Anterior cingulate cortex (tissue), 58 donors: ENCODE results near the gene MAGI1.
A peak's percentile ranks its signal among the peaks of the same experiment; 100 is the strongest.
"Not testable (repeated sequence)": the region's sequence is repeated elsewhere in the genome, so short reads cannot be mapped to it uniquely, and the experiment has no call there.

Experiments
- DNase-seq, 58 donors: peaks; one replicate each; lab custom pipeline; 2025; lab: John Stamatoyannopoulos, UW

MAGI1 gene

GRCh38 chr3:65914740-65915367 lies 123.9 kb downstream of the MAGI1 start:
- peak in 1 of 58 donors; percentile 1 for DNase-seq

- peak in 10 of 58 donors; percentile 0 to 29 (median 4) for DNase-seq
Measured at GRCh38 chr3:65914032-65914739, 124.5 kb downstream of the MAGI1 start.

DNA sequence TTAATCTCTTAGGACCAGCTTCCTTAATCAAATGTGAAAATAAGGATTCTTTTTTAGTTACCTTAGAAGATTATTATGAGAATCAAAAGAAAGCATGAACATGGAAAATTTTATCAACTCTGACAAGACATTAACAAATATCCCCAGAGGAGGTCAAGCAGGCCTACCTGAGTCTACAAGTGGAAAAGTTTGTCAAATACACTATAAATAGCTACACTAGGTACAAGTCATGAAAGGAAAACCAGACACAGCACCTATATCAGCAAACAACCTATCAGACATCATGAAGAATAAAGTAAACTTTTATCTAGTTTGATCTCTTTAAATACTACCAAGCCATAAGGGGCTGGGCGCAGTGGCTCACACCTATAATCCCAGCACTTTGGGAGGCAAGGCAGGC lies 126.1 kb downstream of the MAGI1 start:
- no peak for DNase-seq

GRCh38 chr3:65908588-65908987 lies 130.1 kb downstream of the MAGI1 start:
- no peak for DNase-seq

DNA sequence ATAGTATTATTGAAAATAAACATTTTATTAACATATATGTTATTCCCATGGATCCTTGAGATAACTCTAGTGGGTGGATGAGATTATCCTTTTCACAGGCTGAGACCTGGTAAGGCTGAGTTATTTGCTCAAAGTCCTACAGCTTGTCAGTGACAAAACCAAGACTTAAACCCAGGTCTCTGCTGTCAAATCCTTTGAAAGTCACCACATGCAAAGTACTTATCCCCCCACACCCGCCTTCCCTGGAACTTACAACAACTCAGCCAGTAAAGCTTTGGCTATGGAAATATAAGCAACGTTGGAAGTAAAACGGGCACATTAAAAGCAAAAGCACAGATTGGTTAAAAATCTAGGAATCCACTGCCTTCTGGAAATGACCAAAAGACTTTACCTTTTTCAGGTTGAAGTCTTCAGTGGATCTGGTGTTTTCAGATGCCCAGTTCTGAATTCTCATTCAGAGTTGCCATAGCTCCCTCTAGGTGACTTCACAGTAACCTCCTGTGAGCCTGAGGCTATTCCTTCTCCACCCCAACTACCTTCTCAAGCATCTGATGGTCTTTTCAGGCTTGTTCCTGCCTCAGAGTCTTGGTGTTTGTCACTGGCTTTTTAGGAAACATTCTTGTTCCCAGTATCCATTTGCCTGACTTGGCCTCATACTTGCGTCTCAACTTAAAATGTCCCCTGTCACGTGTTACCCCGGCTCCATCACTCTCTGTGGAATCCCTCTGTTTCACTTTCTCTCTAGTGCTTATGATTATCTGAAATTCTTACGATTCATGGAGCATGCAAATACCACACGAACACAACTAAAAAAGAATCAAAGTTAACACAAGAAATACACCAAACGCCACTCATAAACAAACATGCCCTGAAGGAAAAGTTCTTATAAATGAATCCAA lies 131.2 kb downstream of the MAGI1 start:
- no peak for DNase-seq

GRCh38 chr3:65905771-65906170 lies 132.9 kb downstream of the MAGI1 start:
- DNase-seq, result no peak

DNA sequence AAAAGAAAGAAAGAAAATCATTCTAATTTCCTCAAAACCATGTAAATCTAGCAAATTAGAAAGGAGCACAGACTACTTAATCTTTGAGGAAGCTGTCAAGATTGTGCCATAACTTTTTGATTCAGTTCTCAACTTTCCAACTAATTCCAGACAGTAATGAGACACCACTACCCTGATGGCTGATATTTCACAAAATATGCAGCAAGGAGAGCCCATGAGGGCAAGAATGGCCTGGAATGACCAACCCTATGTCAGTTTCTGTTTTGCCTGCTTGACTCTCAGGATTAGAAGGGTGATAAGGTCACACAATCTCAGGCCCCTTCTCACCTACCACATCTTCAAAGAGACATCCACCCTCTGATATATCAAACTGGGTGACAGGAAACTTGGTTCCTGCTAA lies 134.7 kb downstream of the MAGI1 start:
- no peak for DNase-seq

GRCh38 chr3:65902304-65902793 lies 136.4 kb downstream of the MAGI1 start:
- DNase-seq, result no peak

DNA sequence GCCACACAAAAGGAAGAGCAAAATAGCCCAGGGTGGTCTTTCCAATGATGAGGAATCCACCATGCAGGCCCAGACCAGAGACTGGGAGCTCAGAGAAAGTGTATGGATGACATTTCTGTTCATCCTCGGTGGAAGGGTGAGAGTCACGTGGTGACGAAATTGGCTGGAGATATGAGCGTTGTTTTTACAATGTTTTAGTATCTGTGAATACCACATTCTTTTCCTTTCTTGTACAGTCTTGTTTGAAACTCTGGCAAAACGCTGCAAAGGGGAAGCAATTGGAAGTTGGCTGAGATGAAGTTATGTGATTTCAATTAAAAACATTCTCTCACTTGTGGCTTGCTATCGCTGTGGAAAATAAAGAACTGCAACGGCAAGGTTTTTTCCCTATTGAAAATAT lies 137.5 kb downstream of the MAGI1 start:
- DNase-seq, result no peak

- no peak for DNase-seq
Measured at GRCh38 chr3:65899226-65899625, 139.5 kb downstream of the MAGI1 start.

DNA sequence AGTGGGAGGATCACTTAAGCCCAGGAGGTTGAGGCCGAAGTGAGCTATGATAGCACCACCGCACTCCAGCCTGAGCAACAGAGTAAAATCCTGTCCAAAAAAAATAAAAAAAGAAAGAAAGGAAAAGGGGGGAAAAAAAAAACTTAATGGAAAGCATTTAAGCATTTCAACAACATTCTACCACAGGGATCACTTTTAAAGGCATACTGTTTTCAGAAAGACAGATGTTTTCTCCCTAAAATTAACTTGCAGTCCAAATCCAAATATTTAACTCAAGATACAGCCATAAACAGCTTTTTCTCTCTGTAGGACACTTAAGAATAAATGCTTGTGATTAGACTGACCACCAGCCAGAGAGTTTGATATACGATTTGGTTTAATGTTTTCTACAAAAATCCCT lies 141.0 kb downstream of the MAGI1 start:
- no peak for DNase-seq

DNA sequence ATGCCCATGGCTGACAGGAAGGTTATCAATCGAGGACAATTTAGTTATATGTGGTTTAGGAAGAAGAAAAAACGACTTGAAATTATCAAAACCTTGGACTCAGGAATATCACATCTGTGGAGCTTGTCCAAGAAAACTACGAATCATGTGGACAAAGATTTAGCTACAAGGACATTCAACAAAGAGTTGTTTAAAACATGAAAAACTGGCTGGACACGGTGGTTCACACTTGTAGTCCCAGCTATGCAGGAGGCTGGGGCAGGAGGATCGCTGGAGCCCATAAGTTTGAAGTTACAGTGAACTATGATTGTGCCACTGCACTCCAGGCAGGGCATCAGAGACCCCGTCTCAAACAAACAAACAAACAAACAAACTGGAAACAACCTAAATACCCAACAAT lies 142.4 kb downstream of the MAGI1 start:
- DNase-seq, result no peak

DNA sequence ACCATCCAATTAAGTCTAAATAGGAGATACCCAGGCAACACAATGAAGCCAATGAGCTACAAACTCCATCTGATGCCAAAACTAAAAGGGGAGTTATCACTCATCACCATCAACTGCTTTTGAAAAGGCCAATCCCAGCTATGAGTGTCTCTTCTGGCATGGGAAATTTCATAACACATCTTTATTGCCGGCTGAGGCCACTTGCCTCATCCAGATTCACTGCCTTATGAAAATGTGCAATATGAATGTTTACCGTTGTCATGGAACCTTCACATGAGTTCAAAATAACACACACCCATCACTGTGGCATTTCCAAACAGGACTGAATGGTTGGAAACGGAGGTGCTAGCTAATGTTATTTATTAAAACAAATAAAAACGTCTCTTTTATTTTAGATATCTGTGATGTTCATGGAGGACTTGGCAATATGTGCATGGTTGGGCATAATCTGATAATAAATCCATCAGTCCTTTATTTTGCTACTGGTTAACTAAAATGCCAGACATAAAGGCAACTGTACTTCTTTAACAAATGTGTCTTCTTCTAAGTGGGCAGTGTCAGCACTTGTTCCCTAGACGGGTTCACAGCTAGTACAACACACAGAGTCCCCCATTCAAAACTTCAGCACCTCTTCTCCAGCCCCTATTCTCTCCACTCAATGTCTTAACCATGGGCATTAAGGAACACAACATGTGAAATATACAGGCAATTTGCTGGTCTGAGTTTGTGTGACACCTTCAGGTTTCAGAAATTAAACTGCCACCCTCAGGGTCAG lies 143.9 kb downstream of the MAGI1 start:
- no peak for DNase-seq

- no peak for DNase-seq
Measured at GRCh38 chr3:65894126-65894525, 144.6 kb downstream of the MAGI1 start.

DNA sequence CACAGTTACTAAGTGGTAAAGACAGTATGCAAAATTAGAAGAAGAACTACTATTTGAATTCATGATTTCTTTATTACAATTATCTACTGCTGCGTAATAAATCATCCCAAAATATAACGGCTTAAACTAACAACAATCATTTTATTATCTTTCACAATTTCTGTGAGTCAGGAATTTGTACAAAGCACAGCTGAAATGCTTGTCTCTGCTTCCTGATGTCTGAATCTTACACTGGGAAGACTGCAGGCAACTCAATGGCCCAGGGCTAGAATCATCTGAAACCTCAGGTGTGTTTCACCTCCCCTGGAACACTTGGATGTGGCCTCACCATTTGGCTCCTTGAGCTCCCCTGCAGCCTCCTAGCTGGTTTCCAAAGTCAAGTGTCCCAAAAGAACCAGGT lies 145.1 kb downstream of the MAGI1 start:
- DNase-seq, result no peak

DNA sequence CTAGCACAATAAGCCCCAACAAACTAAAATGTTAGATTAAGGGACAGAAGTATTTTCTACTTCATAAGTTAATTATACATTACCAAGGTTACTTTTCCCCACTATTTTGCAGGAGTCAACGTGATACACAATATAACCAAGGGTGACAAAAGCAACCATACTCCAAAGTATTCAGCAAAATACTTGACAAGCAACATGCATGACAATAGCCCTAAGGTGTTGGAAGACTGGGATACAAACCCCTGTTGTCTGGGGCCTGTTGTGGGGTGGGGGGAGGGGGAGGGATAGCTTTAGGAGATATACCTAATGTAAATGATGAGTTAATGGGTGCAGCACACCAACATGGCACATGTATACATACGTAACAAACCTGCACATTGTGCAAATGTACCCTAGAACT lies 147.2 kb downstream of the MAGI1 start:
- not testable (repeated sequence) for DNase-seq

DNA sequence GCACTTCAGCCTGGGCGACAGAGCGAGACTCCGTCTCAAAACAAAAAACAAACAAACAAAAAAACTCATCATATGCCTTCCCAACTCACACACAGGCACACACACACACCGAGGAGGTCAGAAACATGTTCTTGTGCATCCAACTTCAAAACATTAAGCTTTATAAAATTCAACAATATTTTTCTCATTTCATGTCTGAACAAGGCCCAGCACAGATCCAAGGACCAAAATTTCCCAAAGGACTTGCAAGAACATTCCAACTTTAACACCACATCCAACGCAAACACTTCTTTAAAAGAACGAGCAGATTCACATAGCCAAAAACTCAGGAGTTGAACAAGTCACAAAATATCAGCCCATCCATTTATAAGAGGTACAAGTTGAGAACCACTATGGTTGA lies 148.4 kb downstream of the MAGI1 start:
- DNase-seq, result no peak

- DNase-seq, result no peak
Measured at GRCh38 chr3:65889707-65890099, 149.0 kb downstream of the MAGI1 start.

DNA sequence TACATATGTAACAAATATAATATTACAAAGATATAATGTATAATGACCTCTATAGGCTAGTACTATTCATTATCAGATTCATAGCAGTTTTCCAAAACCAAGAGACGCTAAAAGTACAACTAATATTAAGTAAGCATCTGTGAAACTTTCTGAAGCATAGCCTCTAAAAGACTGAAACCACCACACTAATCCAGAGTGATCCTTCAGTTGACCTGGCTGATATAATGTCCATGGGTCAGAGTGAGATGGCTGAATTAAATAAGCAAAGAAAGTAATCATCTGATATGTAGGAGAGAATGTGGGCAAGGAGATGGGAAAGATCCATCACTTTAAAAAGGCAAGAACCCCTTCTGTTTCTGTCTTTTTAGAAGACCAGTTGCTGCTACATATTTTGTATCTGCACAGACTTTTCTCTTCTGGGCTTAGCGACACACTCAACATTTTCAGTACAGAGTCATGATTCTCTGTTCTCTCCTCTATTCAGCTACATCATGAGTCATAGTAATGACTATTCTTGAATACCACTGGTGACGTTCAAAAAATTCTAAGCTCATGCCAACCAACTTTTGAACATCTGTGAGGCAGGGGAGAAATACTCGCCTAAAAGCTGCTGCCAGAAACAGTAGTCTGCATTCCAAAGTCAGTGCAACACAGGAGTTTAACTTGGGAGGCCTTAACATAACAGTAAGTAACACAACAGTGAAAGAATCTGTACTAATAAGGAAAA lies 149.6 kb downstream of the MAGI1 start:
- peak in 5 of 58 donors; percentile 4 to 58 (median 25) for DNase-seq

GRCh38 chr3:65888196-65888595 lies 150.5 kb downstream of the MAGI1 start:
- DNase-seq, result no peak
